K562 (cell line): ENCODE measurements around the gene ZKSCAN5. TPM values are rescaled to one million over a fixed set of nuclear protein-coding genes. Genes with fewer than 3 reads are reported as not detected.

ENCODE experiments used
- C11orf30 ChIP-seq: fragments of 450-650 bp; IDR thresholded peaks from 2 replicates; pipeline ENCODE4 v1.6.1; 2016; ENCODE audit warnings: low read depth, mild to moderate bottlenecking
- EGR1 ChIP-seq: fragments of 450-650 bp; conservative IDR thresholded peaks from 2 replicates; pipeline ENCODE4 v1.6.1; 2017; ENCODE audit warnings: mild to moderate bottlenecking
- MEIS2 ChIP-seq: fragments of 450-650 bp; IDR thresholded peaks from 2 replicates; pipeline ENCODE4 v1.6.1; 2014; ENCODE audit warnings: mild to moderate bottlenecking; ENCODE audit not compliant: partially characterized antibody
- NFE2L1 ChIP-seq: fragments of 450-650 bp; IDR thresholded peaks from 2 replicates; pipeline ENCODE4 v1.6.1; 2016; ENCODE audit warnings: missing genetic modification characterization, low read depth, mild to moderate bottlenecking, missing compliant biosample characterization, moderate library complexity, borderline replicate concordance
- RUNX1 ChIP-seq: sonication (generic); IDR thresholded peaks from 2 replicates; pipeline ENCODE4 v1.6.1; 2016; ENCODE audit warnings: antibody characterized with exemption, low read depth
- ZNF282 ChIP-seq: sonication (generic); formaldehyde crosslinking; IDR thresholded peaks from 2 replicates; pipeline ENCODE4 v1.8.1; 2023; ENCODE audit warnings: missing genetic modification reagents
- ZNF445 ChIP-seq: fragments of 250-450 bp; sonication (Bioruptor Pico); IDR thresholded peaks from 2 replicates; pipeline ENCODE4 v1.4.0; 2020; ENCODE audit warnings: low read depth, mild to moderate bottlenecking, moderate library complexity
- ZSCAN29 ChIP-seq: fragments of 450-650 bp; IDR thresholded peaks from 2 replicates; pipeline ENCODE4 v1.6.1; 2017
- polyA plus RNA-seq, 8 experiments: library from polyadenylated mRNA; depleted of rRNA in 4 of 8; stranded (reverse) in 5 of 8; unstranded in 3 of 8; fragments of >200 nt; fragmentation: Nextera tagmentation in 2 of 8; fragmentation: Illumina TruSeq in 1 of 8; extraction: Ambion mirVana in 2 of 8; extraction: Trizol in 1 of 8; gene quantifications; 2 replicates each; pipeline versions ENCODE4 v1.2.1 to v1.2.3, GENCODE V29; 2011 to 2014; ENCODE audit warnings: inconsistent platforms in 1 of 8, missing spikeins in 1 of 8
- total RNA-seq, 7 experiments: library from RNA; depleted of rRNA in 6 of 7; stranded (reverse); fragments of >200 nt in 6 of 7; fragmentation: Illumina TruSeq in 2 of 7; extraction: Trizol in 2 of 7; gene quantifications; 2 replicates each; pipeline versions ENCODE4 v1.2.1 to v1.2.3, GENCODE V29; 2011 to 2021; ENCODE audit warnings: low replicate concordance in 1 of 7
- TF ChIP-seq, protein P1 (sequence below): sonication (generic); formaldehyde crosslinking; IDR thresholded peaks from 2 replicates; pipeline ENCODE4 v1.8.1; 2023; ENCODE audit warnings: mild to moderate bottlenecking, missing genetic modification reagents
- TF ChIP-seq, protein P2 (sequence below): fragments of 250-450 bp; sonication (Bioruptor Pico); IDR thresholded peaks from 2 replicates; pipeline ENCODE4 v1.4.0; 2020; ENCODE audit warnings: borderline replicate concordance
- TF ChIP-seq, protein P3 (sequence below): fragments of 450-650 bp; IDR thresholded peaks from 2 replicates; pipeline ENCODE4 v1.6.1; 2014; ENCODE audit warnings: low read depth, mild to moderate bottlenecking, moderate library complexity, borderline replicate concordance
- TF ChIP-seq, protein P4 (sequence below): sonication (generic); formaldehyde crosslinking; IDR thresholded peaks from 2 replicates; pipeline ENCODE4 v1.8.0; 2022; ENCODE audit warnings: mild to moderate bottlenecking, missing genetic modification reagents

The ZKSCAN5 gene
- total and polyA plus RNA-seq, 9 of the 15 experiments (the other 6 are each of a cell fraction or from before 2014, with no cell fraction given): 4.2 to 19.0 (median 15.0) TPM

DNA sequence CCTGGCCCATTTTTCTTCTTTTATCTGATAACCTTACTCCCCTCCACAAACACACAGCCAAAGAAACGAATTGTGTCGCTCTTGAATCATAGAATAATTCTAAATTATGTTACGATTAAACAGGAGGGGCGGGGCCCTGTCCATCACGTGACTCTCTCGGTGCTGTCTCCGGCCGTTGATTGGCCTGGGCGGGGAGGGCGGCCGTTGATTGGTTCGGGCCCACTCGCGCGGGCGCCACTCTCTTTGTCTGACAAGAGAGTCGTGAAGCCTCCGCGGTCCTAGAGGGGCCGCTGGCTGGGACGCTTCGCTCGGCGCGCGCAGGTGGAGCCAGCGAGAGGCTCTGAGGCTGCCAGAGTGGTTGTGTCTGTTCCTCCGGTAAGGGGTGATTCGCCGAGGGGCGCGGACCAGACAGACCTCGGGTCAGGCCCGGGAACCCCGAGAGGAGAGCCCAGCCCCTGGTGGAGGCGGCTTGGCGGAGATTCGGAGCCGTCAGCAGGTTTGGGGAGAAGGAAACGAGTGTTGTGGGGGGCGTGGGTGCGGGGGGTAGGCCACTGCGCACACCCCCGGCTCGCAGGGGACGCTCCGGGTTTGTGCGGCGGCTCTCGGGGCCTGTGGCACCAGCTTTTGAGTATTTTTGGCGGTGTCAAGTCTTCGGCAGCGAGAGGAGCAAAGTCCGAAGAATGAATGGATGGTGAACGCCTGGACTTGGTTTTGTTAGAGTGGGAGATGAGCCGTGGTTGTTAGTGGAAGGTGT, 31.7 kb upstream of the ZKSCAN5 start, which contains the start of gene ZNF789 (continued):
- TF ChIP-seq, protein P1, sequence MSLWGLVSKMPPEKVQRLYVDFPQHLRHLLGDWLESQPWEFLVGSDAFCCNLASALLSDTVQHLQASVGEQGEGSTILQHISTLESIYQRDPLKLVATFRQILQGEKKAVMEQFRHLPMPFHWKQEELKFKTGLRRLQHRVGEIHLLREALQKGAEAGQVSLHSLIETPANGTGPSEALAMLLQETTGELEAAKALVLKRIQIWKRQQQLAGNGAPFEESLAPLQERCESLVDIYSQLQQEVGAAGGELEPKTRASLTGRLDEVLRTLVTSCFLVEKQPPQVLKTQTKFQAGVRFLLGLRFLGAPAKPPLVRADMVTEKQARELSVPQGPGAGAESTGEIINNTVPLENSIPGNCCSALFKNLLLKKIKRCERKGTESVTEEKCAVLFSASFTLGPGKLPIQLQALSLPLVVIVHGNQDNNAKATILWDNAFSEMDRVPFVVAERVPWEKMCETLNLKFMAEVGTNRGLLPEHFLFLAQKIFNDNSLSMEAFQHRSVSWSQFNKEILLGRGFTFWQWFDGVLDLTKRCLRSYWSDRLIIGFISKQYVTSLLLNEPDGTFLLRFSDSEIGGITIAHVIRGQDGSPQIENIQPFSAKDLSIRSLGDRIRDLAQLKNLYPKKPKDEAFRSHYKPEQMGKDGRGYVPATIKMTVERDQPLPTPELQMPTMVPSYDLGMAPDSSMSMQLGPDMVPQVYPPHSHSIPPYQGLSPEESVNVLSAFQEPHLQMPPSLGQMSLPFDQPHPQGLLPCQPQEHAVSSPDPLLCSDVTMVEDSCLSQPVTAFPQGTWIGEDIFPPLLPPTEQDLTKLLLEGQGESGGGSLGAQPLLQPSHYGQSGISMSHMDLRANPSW (CRISPR knock-in tag): 0 out of 2 replicates have a peak, but pooled peaks have one; percentile 22
- peak; percentile 71 for TF ChIP-seq MEIS2
- peak; percentile 87 for TF ChIP-seq C11orf30
- TF ChIP-seq, protein P2, sequence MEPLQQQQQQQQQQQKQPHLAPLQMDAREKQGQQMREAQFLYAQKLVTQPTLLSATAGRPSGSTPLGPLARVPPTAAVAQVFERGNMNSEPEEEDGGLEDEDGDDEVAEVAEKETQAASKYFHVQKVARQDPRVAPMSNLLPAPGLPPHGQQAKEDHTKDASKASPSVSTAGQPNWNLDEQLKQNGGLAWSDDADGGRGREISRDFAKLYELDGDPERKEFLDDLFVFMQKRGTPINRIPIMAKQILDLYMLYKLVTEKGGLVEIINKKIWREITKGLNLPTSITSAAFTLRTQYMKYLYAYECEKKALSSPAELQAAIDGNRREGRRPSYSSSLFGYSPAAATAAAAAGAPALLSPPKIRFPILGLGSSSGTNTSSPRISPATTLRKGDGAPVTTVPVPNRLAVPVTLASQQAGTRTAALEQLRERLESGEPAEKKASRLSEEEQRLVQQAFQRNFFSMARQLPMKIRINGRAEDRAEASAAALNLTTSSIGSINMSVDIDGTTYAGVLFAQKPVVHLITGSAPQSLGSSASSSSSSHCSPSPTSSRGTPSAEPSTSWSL: 0 out of 2 replicates have a peak, but pooled peaks have one; percentile 42
- TF ChIP-seq NFE2L1 (tag): no peak
- no peak for TF ChIP-seq RUNX1
- TF ChIP-seq, protein P3, sequence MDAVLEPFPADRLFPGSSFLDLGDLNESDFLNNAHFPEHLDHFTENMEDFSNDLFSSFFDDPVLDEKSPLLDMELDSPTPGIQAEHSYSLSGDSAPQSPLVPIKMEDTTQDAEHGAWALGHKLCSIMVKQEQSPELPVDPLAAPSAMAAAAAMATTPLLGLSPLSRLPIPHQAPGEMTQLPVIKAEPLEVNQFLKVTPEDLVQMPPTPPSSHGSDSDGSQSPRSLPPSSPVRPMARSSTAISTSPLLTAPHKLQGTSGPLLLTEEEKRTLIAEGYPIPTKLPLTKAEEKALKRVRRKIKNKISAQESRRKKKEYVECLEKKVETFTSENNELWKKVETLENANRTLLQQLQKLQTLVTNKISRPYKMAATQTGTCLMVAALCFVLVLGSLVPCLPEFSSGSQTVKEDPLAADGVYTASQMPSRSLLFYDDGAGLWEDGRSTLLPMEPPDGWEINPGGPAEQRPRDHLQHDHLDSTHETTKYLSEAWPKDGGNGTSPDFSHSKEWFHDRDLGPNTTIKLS: peak; percentile 84
- TF ChIP-seq ZSCAN29: no peak
- TF ChIP-seq ZNF445 (CRISPR knock-in tag): 0 out of 2 replicates have a peak, but pooled peaks have one; percentile 37
- no peak for TF ChIP-seq ZNF282 (CRISPR knock-in tag)
- TF ChIP-seq, protein P4, sequence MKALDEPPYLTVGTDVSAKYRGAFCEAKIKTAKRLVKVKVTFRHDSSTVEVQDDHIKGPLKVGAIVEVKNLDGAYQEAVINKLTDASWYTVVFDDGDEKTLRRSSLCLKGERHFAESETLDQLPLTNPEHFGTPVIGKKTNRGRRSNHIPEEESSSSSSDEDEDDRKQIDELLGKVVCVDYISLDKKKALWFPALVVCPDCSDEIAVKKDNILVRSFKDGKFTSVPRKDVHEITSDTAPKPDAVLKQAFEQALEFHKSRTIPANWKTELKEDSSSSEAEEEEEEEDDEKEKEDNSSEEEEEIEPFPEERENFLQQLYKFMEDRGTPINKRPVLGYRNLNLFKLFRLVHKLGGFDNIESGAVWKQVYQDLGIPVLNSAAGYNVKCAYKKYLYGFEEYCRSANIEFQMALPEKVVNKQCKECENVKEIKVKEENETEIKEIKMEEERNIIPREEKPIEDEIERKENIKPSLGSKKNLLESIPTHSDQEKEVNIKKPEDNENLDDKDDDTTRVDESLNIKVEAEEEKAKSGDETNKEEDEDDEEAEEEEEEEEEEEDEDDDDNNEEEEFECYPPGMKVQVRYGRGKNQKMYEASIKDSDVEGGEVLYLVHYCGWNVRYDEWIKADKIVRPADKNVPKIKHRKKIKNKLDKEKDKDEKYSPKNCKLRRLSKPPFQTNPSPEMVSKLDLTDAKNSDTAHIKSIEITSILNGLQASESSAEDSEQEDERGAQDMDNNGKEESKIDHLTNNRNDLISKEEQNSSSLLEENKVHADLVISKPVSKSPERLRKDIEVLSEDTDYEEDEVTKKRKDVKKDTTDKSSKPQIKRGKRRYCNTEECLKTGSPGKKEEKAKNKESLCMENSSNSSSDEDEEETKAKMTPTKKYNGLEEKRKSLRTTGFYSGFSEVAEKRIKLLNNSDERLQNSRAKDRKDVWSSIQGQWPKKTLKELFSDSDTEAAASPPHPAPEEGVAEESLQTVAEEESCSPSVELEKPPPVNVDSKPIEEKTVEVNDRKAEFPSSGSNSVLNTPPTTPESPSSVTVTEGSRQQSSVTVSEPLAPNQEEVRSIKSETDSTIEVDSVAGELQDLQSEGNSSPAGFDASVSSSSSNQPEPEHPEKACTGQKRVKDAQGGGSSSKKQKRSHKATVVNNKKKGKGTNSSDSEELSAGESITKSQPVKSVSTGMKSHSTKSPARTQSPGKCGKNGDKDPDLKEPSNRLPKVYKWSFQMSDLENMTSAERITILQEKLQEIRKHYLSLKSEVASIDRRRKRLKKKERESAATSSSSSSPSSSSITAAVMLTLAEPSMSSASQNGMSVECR: peak; percentile 55; the same call in 1 of the 2 replicates
- TF ChIP-seq EGR1: peak; percentile 74
